Fibroblast of villous mesenchyme (primary cell): Measurements from ENCODE around the gene ADA. TPM values are rescaled to one million over a fixed set of nuclear protein-coding genes. Genes with fewer than 3 reads are reported as not detected.
A peak's percentile ranks its signal among the peaks of the same experiment; 100 is the strongest.

ENCODE experiments used
- DNase-seq: peaks from one replicate; pipeline ENCODE4 v3.0.0-alpha.2; 2010; ENCODE audit warnings: low read depth
- H3K4me3 ChIP-seq: 2 replicates; pipeline ENCODE4 v1.5.1; 2011; ENCODE audit warnings: low read depth, mild to moderate bottlenecking, low read length
- CTCF ChIP-seq: IDR thresholded peaks from 2 replicates; pipeline ENCODE4 v1.5.1; 2012; ENCODE audit warnings: low read depth, mild to moderate bottlenecking, low read length; ENCODE audit not compliant: insufficient read depth
- total RNA-seq: library from RNA; depleted of rRNA; stranded (reverse); fragments of >200 nt; gene quantifications from 2 replicates; pipeline ENCODE4 v1.2.3, GENCODE V29; 2012

The ADA gene
- total RNA-seq, 1 donor = 10.4 TPM

- DNase-seq = no peak
- no peak overlapping the region for H3K4me3 ChIP-seq
- TF ChIP-seq CTCF = no peak
These were observed 36.6 kb upstream of the ADA start for GRCh38 chr20:44688053-44688625.

- H3K4me3 ChIP-seq = no peak overlapping the region
These were observed 35.4 kb upstream of the ADA start for GRCh38 chr20:44686934-44687333.

GRCh38 chr20:44684047-44684967, 32.8 kb upstream of the ADA start:
- DNase-seq = no peak
- TF ChIP-seq CTCF = no peak
- H3K4me3 ChIP-seq = no peak overlapping the region

More at GRCh38 chr20:44686934-44687333, 35.4 kb upstream of the ADA start:
- no peak for DNase-seq
- TF ChIP-seq CTCF = no peak

GRCh38 chr20:44683263-44684046, 32.0 kb upstream of the ADA start:
- H3K4me3 ChIP-seq = no peak overlapping the region
- TF ChIP-seq CTCF = peak; percentile 77
- DNase-seq = peak; percentile 46

GRCh38 chr20:44681796-44682566, 30.5 kb upstream of the ADA start:
- TF ChIP-seq CTCF = no peak
- no peak for DNase-seq
- H3K4me3 ChIP-seq = no peak overlapping the region

GRCh38 chr20:44678990-44679611, 27.6 kb upstream of the ADA start:
- no peak for TF ChIP-seq CTCF
- DNase-seq = no peak
- H3K4me3 ChIP-seq = no peak overlapping the region
